ENCODE measurements around the gene KCNQ1. TPM values are rescaled to one million over a fixed set of nuclear protein-coding genes. Genes with fewer than 3 reads are reported as not detected.

The KCNQ1 gene
- total RNA-seq, 4 donors from 2014 or later, result 5.6 to 46.8 (median 24.6) TPM

- WGBS, 2 donors (ENCODE audit: low coverage in 1 of 2), result 85 to 90% methylated on average over 5 to 11 of the region's 11 CpGs
- Histone ChIP-seq H3K36me3 (no peaks in the 10 kb centered on the region), H3K4me1 (no peaks in the 10 kb centered on the region), H3K9me3 (no peaks in the 10 kb centered on the region), H3K27ac (no peak overlapping the region), H3K27me3 (peaks cover 3% of the 10 kb centered on the region), H3K4me3 (no peak overlapping the region)
- DNase-seq, result no peak
- in situ Hi-C loops (cut with MboI; ENCODE audit: low pct_ligation_motif_present in 1 of 4, low pct_unique_long_range_greater_than_20kb in 1 of 4, low sequenced_read_pairs in 3 of 4) (loop anchor here in 2 of 4 donors (10.0 to 25.0 kb wide), 3 partner anchors 90 to 460 kb away; partner anchors contain the start of gene CDKN1C (in 1 of the 2)), intact Hi-C loops (cut with DNase I; ENCODE audit: low total_unique reads) (no loop called here)
- TF ChIP-seq CTCF (IDR thresholded peaks at IDR 0.05) (no peak), POLR2A (IDR thresholded peaks at IDR 0.05) (no peak), EP300 (IDR thresholded peaks at IDR 0.05; ENCODE audit: low read depth) (no peak), POLR2AphosphoS5 (IDR thresholded peaks at IDR 0.05) (no peak)
These were observed 10.1 kb upstream of the KCNQ1 start for GRCh38 chr11:2434506-2435255.

GRCh38 chr11:2435288-2436012 lies 9.4 kb upstream of the KCNQ1 start:
- peaks cover 3% of the 10 kb centered on the region for H3K27me3 ChIP-seq
- DNase-seq, result no peak
- H3K4me1 ChIP-seq, result no peaks in the 10 kb centered on the region
- TF ChIP-seq POLR2A (IDR thresholded peaks at IDR 0.05), result no peak
- no peak for TF ChIP-seq POLR2AphosphoS5 (IDR thresholded peaks at IDR 0.05)
- no peak for TF ChIP-seq CTCF (IDR thresholded peaks at IDR 0.05)
- no peak for TF ChIP-seq EP300 (IDR thresholded peaks at IDR 0.05; ENCODE audit: low read depth)
- WGBS, 2 donors (ENCODE audit: low coverage in 1 of 2), result 86 to 88% methylated on average over 6 to 12 of the region's 12 CpGs
- intact Hi-C loops (cut with DNase I; ENCODE audit: low total_unique reads) (no loop called here), in situ Hi-C loops (cut with MboI; ENCODE audit: low pct_ligation_motif_present in 1 of 4, low pct_unique_long_range_greater_than_20kb in 1 of 4, low sequenced_read_pairs in 3 of 4) (loop anchor here in 2 of 4 donors (10.0 to 25.0 kb wide), 3 partner anchors 89 to 459 kb away; partner anchors contain the start of gene CDKN1C (in 1 of the 2))
- H3K4me3 ChIP-seq, result no peak overlapping the region
- no peaks in the 10 kb centered on the region for H3K9me3 ChIP-seq
- H3K36me3 ChIP-seq, result no peaks in the 10 kb centered on the region
- no peak overlapping the region for H3K27ac ChIP-seq

- intact Hi-C loops (cut with DNase I; ENCODE audit: low total_unique reads) (no loop called here), in situ Hi-C loops (cut with MboI; ENCODE audit: low pct_ligation_motif_present in 1 of 4, low pct_unique_long_range_greater_than_20kb in 1 of 4, low sequenced_read_pairs in 3 of 4) (loop anchor here in 2 of 4 donors (10.0 to 25.0 kb wide), 3 partner anchors 89 to 459 kb away; partner anchors contain the start of gene CDKN1C (in 1 of the 2))
- H3K9me3 ChIP-seq, result no peaks in the 10 kb centered on the region
- no peak overlapping the region for H3K4me3 ChIP-seq
- no peak for DNase-seq
- 72% methylated on average over 10 of the region's 10 CpGs; no CpG with 5 or more reads in 1 of the 2 donors for WGBS, 2 donors (ENCODE audit: low coverage in 1 of 2)
- TF ChIP-seq POLR2AphosphoS5 (IDR thresholded peaks at IDR 0.05) (no peak), POLR2A (IDR thresholded peaks at IDR 0.05) (no peak), CTCF (IDR thresholded peaks at IDR 0.05) (no peak), EP300 (IDR thresholded peaks at IDR 0.05; ENCODE audit: low read depth) (no peak)
- no peaks in the 10 kb centered on the region for H3K36me3 ChIP-seq
- H3K4me1 ChIP-seq, result peaks cover 0 to 6% (median 3%) of the 10 kb centered on the region in 4 donors
- H3K27me3 ChIP-seq, result peaks cover 3% of the 10 kb centered on the region
- H3K27ac ChIP-seq, result no peak overlapping the region
These were observed 8.7 kb upstream of the KCNQ1 start for GRCh38 chr11:2436013-2436520.

GRCh38 chr11:2436521-2437031 lies 8.2 kb upstream of the KCNQ1 start:
- Histone ChIP-seq H3K4me3 (no peak overlapping the region), H3K27me3 (peaks cover 3% of the 10 kb centered on the region), H3K27ac (no peak overlapping the region), H3K4me1 (peaks cover 0 to 11% (median 8%) of the 10 kb centered on the region in 4 donors), H3K36me3 (no peaks in the 10 kb centered on the region), H3K9me3 (no peaks in the 10 kb centered on the region)
- in situ Hi-C loops (cut with MboI; ENCODE audit: low pct_ligation_motif_present in 1 of 4, low pct_unique_long_range_greater_than_20kb in 1 of 4, low sequenced_read_pairs in 3 of 4), result loop anchor here in 2 of 4 donors (10.0 to 25.0 kb wide), 3 partner anchors 88 to 458 kb away; partner anchors contain the start of gene CDKN1C (in 1 of the 2)
- intact Hi-C loops (cut with DNase I; ENCODE audit: low total_unique reads), result no loop called here
- DNase-seq, result no peak
- TF ChIP-seq EP300 (IDR thresholded peaks at IDR 0.05; ENCODE audit: low read depth), result no peak
- TF ChIP-seq CTCF (IDR thresholded peaks at IDR 0.05), result no peak
- TF ChIP-seq POLR2AphosphoS5 (IDR thresholded peaks at IDR 0.05), result no peak
- no peak for TF ChIP-seq POLR2A (IDR thresholded peaks at IDR 0.05)
- 90% methylated on average over 12 of the region's 13 CpGs; no CpG with 5 or more reads in 1 of the 2 donors for WGBS, 2 donors (ENCODE audit: low coverage in 1 of 2)
